HG03039 (cell line): ENCODE measurements around the gene KRT40.

Source experiments
- ATAC-seq: cut with Tn5 transposase; IDR thresholded peaks from one replicate; pipeline ENCODE4 v1.9.1; 2021; ENCODE audit warnings: mild to moderate bottlenecking, moderate library complexity; ENCODE audit not compliant: unreplicated experiment

KRT40 gene

GRCh38 chr17:40997361-40997760 lies 13.2 kb upstream of the KRT40 start:
- ATAC-seq: no peak

DNA sequence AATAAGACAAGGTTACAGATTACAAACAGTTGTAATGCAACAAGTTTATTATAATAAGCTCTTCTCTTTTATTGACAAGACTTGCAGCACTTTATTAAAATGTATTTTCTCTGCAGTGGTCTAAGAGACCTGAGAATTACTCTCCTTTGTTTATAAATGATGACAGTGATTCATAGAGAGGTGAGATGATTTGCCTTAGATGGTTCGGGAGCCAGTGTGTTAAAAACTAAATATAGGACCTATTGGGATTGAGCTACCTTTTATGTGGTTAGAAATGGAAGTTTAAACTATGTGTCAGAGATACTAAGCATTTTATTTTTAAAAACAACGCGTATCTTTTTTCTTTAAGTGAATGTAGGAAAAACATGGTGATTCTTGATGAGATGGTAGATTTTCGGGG lies 12.7 kb upstream of the KRT40 start:
- ATAC-seq: no peak

DNA sequence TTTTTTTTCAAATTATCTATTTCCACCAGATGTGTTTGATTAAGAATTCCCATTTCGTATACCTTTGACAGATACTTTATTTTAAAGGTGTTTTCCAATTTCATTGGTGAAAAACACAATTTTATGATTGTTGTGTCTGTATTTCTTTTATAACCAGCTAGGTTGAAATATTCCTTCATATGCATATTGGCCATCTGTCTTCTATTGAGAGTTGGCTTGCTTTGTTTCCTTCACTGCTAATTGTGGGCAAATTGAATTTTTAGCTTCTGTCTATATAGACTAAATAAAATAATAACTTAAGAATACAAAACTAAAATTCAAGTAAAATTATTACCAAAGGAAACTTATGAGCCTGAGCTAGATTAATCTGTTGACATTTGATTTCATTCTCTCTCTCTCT lies 11.0 kb upstream of the KRT40 start:
- no peak for ATAC-seq

DNA sequence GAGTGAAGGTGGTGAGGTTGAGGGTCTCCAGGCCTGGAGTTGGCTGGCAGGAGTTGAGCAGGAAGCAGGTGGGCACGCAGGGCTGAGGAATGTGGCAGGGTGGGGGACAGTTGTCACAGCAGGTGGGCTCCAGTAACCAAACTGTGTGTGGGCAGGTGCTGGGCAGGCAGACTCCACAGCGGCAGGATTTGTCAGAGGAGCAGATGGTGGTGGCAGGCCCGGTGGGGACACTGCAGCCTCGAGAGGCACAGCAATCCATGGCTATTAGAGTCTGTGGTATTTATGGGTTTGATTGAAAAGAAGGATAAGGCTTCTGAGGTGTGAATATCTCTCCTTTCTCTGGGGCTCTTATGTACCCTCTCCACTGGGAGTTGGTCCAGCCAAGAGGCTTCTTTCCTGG lies 9.7 kb upstream of the KRT40 start, which contains the start of gene KRTAP3-3:
KRTAP3-3 (minus strand) TSS at position 326 of the 400 bp plus-strand sequence; CDS start at position 259, 67 bp downstream.
- ATAC-seq: no peak

GRCh38 chr17:40993084-40993483 lies 9.0 kb upstream of the KRT40 start:
- no peak for ATAC-seq

DNA sequence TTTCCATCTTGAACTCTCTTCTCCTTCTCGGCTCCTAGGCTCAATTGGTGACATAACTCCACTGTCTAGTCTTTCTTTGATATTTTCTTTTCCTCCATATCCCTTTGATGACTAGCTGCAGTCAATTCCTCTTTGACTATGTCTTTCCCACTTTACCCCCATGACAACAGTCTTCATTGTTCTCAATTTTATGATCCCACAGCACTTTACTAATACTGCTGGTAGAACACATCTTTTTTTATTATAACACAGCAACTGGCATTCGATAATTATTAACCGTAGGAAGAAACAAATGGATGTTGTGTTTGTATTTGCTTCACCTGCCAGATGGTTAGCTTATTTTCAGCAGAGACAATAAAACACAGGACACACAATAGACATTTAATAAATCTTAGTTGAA lies 8.5 kb upstream of the KRT40 start:
- no peak for ATAC-seq

DNA sequence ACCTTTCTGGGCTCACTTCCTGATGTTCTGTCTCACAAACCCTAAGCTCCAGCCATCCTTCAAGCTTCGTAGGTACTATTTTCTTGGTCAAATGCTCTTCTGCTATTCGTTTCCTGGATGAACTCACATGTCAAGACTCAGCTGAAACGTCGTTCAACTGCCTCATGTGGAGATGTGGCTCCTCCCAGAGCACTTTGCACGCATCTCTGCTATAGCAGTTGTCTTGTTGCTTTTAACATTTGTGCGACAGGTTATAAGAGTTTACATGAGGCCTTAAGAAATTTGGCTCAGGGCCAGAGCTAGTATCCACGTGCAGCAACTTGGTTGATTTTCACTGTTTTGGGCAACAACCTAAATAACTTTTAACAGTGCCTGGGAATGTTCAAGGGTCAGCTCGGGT lies 2.8 kb upstream of the KRT40 start:
- no peak for ATAC-seq

GRCh38 chr17:40981115-40981514 lies 3.0 kb downstream of the KRT40 start:
- no peak for ATAC-seq

DNA sequence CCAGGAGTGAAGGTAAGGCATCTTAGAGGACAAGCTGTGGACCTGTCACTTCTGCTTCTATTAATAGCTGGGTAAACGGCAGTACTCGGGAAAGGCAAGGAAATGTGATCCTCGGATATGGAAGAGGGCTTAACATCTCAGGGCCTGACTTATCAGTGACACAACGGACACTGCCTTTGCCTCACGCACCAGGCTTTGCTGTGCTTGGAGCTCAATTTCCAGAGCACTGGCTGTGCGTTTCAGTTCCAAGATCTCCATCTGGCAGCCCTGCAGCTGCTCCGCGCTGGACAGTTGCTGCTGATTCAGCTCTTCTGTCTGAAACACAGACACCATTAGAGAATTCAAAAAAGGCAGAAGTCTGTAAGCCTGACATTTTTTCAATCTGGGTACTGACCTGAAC lies 3.5 kb downstream of the KRT40 start:
- ATAC-seq: no peak

- ATAC-seq: no peak
Measured at GRCh38 chr17:40980117-40980516, 4.0 kb downstream of the KRT40 start.

DNA sequence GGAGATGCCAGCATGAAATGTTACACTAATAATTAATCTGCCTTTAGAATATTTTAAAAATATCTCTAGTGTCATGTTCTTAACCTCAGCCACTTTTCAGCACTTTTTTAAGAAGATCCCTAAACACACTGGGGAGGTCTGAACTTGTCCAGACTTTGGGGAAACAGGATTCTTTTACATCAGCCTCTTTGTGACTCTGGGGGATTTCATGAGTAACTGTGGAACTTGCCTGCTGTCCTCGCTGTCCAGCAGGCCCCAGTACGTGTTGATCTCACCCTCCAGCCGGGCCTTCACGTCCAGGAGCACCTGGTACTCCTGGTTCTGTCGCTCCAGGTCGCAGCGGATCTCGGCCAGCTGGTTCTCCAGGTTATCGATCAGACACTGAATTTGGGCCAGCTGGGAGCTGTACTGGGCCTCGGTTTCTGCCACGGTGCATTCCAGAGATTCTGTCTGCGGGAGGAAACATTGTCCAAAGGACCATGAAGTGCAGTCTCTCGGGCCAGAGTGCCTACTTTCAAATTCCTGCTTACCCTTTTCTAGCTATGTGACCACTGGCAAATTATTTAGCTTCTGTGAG lies 5.5 kb downstream of the KRT40 start:
- ATAC-seq: no peak

DNA sequence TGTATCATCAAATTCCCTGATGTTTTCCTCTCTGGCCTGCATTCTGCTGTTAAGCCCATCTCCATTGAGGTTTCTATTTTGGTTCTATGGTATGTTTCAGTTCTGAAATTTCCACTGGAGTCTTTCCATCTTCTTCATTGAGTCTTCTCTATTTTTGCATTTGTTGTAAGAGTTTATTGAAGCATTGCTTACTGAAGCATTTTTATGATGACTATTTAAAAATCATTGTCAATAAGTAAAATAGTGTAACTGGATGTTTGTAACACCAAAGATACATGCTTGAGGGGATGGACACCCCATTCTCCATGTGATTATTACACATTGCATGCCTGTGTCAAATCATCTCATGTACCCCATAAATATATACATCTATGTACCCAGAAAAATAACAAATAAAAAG lies 8.6 kb downstream of the KRT40 start:
- no peak for ATAC-seq

DNA sequence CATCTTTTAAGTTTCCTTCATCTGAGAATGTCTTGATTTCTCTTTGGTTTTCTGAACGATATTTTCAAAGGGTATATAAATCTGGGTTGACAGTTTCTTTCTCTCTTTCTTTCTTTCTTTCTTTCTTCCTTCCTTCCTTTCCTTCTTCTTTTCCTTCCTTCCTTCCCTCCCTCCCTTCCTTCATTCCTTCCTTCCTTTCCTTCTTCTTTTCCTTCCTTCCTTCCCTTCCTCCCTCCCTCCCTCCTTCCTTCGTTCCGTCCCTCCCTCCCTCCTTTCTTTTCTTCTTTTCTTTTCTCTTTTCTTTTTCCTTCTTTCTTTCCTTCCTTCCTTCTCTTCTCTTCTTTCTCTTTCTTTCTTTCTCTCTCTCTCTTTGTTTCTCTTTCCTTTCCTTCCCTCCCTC lies 9.8 kb downstream of the KRT40 start:
- no peak for ATAC-seq

- ATAC-seq: no peak
Measured at GRCh38 chr17:40967582-40967981, 16.5 kb downstream of the KRT40 start.

DNA sequence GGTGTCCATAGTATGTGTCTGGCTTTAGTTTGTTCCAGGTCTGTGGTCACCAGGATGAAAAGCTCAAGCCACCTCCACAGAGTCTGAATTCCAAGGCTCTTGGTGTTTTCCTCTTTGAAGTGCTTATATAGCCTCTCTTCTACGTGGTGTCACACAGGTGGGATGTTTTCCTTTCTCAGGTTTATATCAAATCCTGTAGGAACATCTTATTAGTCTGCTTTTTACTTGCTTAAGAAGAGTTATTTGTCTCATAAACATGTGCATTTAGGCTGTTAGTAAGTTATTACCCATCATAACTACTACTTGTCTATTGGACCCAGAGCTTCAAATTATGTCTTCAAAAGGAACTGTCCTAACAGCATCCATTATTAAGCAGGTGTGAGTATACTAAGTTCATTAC lies 17.3 kb downstream of the KRT40 start, which contains the start of gene KRT39:
KRT39 (minus strand) TSS at position 101 of the 400 bp plus-strand sequence; CDS start at position 9, 92 bp downstream.
- no peak for ATAC-seq

DNA sequence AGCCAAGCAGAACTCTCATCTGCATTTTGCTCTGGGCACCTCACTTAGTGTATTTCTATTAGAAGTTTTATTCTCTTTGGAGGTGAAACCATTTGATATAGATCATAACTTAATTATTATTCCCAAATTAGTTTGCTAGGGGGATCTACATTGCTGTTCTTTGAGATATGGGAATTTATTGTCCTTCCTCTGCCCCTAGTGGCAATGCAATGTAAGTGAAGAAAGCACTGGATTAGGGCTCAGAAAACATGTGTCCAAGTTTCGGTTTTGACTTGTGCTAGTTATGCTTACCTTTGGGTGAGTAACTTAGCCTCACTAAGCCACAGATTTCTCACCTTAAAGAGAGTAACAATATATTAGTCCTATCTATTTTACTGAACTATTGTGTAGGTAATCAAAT lies 20.3 kb downstream of the KRT40 start:
- no peak for ATAC-seq

GRCh38 chr17:40962059-40962561 lies 22.0 kb downstream of the KRT40 start:
- ATAC-seq: no peak

- no peak for ATAC-seq
Measured at GRCh38 chr17:40961591-40961990, 22.5 kb downstream of the KRT40 start.

- no peak for ATAC-seq
Measured at GRCh38 chr17:40960144-40960543, 24.0 kb downstream of the KRT40 start.

- no peak for ATAC-seq
Measured at GRCh38 chr17:40958086-40958953, 25.8 kb downstream of the KRT40 start.

GRCh38 chr17:40956401-40957254 lies 27.5 kb downstream of the KRT40 start:
- ATAC-seq: no peak
